ENCODE measurements around the gene LCP1. TPM values are rescaled to one million over a fixed set of nuclear protein-coding genes. Genes with fewer than 3 reads are reported as not detected.

LCP1 gene
- total RNA-seq, 1 donor from 2014 or later: 234 TPM

DNA sequence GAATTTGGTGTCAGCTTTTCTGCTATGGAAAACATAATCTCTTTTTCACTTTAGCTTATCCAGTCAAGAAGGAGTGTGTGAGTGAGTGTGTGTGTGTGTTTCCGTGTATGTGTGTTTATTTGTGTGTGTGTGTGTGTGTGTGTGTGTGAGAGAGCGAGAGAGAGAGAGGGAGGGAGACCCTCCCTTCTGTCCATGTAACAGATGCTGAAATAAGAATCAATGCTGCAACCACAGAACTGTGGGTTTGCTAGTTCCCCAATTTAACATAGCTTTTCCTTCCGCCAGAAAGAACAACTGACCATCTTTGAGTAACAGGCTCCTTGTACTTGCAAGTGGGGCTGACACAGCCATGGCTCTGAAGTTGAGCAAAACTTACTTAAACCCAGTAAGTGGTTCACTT lies 5.2 kb downstream of the LCP1 start:
- peak overlapping the region; percentile 40 for H3K4me3 ChIP-seq
- peak overlapping the region; percentile 55 for H3K27ac ChIP-seq
- no peaks in the 10 kb centered on the region for H3K36me3 ChIP-seq
- H3K9me3 ChIP-seq: no peaks in the 10 kb centered on the region
- no peak for DNase-seq
- ATAC-seq: peak; percentile 79
- peaks cover 12% of the 10 kb centered on the region for H3K4me1 ChIP-seq
- TF ChIP-seq, protein P1, sequence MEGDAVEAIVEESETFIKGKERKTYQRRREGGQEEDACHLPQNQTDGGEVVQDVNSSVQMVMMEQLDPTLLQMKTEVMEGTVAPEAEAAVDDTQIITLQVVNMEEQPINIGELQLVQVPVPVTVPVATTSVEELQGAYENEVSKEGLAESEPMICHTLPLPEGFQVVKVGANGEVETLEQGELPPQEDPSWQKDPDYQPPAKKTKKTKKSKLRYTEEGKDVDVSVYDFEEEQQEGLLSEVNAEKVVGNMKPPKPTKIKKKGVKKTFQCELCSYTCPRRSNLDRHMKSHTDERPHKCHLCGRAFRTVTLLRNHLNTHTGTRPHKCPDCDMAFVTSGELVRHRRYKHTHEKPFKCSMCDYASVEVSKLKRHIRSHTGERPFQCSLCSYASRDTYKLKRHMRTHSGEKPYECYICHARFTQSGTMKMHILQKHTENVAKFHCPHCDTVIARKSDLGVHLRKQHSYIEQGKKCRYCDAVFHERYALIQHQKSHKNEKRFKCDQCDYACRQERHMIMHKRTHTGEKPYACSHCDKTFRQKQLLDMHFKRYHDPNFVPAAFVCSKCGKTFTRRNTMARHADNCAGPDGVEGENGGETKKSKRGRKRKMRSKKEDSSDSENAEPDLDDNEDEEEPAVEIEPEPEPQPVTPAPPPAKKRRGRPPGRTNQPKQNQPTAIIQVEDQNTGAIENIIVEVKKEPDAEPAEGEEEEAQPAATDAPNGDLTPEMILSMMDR (IDR thresholded peaks at IDR 0.05): no peak
- no peaks in the 10 kb centered on the region for H3K27me3 ChIP-seq
- intact Hi-C loops (cut with DNase I): no loop called here

DNA sequence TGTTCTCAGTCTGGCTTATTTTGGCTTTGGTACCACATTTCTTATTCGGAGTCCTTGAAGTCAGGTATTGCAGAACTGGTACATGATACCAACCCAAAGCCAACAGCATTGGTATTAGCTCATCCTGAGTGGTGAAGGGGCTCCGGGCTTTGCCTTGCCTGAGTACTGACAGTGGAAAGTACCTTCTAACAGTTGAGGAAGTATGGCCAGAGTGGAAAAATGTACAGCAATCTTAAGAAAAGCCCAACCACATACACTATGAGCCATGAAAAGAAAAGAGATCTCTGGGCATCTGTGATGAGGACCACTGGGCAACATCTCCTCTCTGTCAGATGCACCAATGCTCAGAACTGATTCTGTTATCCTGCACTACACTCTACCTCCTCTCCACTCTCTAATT lies 8.3 kb downstream of the LCP1 start:
- H3K27ac ChIP-seq: no peak overlapping the region
- DNase-seq (no peak), ATAC-seq (peak; percentile 7)

DNA sequence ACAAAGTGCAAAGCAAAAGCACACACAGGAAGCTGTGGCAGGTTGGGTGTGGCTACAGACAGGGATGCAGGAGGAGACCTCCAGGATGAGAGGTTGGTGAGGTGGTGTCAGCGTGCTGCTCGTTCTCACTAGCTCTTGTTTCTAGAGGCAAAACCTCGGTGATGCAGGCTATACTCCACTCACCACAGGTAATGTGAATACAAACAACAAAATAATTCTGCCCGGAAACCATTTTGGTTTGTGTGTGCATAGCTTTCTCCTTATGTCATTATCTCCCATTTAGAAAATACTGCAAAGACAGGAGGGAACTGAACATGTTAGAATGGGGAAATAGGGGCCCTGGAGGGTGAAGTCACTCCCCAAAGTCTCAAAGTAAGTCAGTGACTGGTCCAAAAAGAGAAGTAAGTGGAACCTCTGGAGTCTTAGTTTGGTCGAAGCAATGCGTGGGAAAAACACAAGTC lies 9.4 kb downstream of the LCP1 start:
- H3K9me3 ChIP-seq: no peaks in the 10 kb centered on the region
- H3K36me3 ChIP-seq: peaks cover 6% of the 10 kb centered on the region
- intact Hi-C loops (cut with DNase I): no loop called here
- H3K4me1 ChIP-seq: peaks cover 31% of the 10 kb centered on the region
- TF ChIP-seq, protein P1 (IDR thresholded peaks at IDR 0.05): no peak
- no peak overlapping the region for H3K4me3 ChIP-seq
- H3K27me3 ChIP-seq: no peaks in the 10 kb centered on the region
- no peak for DNase-seq
- peak; percentile 62 for ATAC-seq
- no peak overlapping the region for H3K27ac ChIP-seq

More for the DNA sequence above, 8.3 kb downstream of the LCP1 start:
- Histone ChIP-seq H3K4me1 (peaks cover 36% of the 10 kb centered on the region), H3K36me3 (peaks cover 6% of the 10 kb centered on the region), H3K9me3 (no peaks in the 10 kb centered on the region), H3K27me3 (no peaks in the 10 kb centered on the region), H3K4me3 (no peak overlapping the region)
- intact Hi-C loops (cut with DNase I): no loop called here
- TF ChIP-seq, protein P1 (IDR thresholded peaks at IDR 0.05): no peak

DNA sequence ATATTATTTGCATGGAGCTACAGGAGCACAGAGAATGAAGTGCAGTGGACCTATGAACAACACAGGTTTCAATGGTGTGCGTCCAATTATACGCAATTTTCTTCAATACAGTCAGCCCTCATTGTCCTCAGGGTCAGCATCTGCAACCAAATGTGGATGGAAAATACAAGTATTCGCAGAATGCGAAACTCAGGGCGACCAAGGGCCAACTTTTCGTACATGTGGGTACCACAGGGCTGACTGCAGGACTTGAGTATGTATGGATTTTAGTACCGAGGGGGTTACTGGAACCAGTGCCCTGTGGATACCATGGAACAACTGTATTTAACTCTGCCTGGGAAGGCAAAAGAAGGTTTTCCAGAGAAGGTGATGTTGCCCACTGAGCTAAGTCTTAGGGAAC lies 10.2 kb downstream of the LCP1 start:
- TF ChIP-seq, protein P1 (IDR thresholded peaks at IDR 0.05): no peak
- no peaks in the 10 kb centered on the region for H3K27me3 ChIP-seq
- no peak overlapping the region for H3K4me3 ChIP-seq
- intact Hi-C loops (cut with DNase I): no loop called here
- H3K9me3 ChIP-seq: no peaks in the 10 kb centered on the region
- H3K27ac ChIP-seq: no peak overlapping the region
- H3K4me1 ChIP-seq: peaks cover 36% of the 10 kb centered on the region
- peaks cover 6% of the 10 kb centered on the region for H3K36me3 ChIP-seq
- no peak for ATAC-seq
- no peak for DNase-seq

DNA sequence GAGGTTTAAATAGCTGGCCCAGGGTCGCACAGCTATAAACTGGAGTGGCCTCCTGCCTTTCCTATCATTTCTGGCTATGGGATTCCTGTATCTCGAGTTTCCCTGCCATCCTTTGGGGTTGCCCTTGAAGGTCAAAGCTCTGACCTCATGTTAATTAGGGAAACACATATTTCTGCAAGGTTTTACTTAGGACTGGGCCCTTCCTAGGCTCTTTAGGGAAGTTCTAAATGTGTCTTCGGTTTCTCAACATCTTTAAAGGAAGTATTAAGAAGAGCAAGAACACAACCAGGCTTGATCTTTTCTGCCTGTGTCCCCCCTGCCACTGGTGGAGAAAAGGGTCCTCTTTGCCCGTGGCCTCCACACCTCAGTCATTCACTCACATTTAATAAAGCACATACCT lies 10.8 kb downstream of the LCP1 start:
- Histone ChIP-seq H3K4me3 (no peak overlapping the region), H3K36me3 (peaks cover 6% of the 10 kb centered on the region), H3K27me3 (no peaks in the 10 kb centered on the region), H3K9me3 (no peaks in the 10 kb centered on the region), H3K4me1 (peaks cover 36% of the 10 kb centered on the region), H3K27ac (no peak overlapping the region)
- peak; percentile 62 for ATAC-seq
- TF ChIP-seq, protein P1 (IDR thresholded peaks at IDR 0.05): no peak
- DNase-seq: no peak
- intact Hi-C loops (cut with DNase I): no loop called here

DNA sequence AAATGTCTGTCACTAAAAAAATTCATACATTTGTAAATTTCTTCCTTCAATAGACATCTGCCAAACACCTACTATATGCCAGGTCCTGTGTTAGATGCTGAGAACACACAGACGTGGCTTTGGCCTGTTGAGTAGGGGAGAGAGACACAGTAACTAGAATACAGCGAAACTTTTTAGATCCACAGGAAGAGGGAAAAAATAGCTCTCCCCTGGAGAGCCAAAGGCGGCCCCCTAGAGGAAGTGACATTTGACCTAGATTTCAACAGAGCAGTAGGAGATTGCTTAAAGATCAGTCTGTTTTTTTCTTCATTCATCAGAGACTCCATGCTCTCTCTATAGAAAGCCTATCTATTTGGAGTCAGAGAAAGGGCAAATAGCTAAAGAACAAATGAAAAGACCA lies 11.3 kb downstream of the LCP1 start:
- no peak overlapping the region for H3K4me3 ChIP-seq
- DNase-seq (no peak), ATAC-seq (no peak)
- peaks cover 6% of the 10 kb centered on the region for H3K36me3 ChIP-seq
- intact Hi-C loops (cut with DNase I): no loop called here
- TF ChIP-seq, protein P1 (IDR thresholded peaks at IDR 0.05): no peak
- H3K27ac ChIP-seq: no peak overlapping the region
- H3K27me3 ChIP-seq: no peaks in the 10 kb centered on the region
- no peaks in the 10 kb centered on the region for H3K9me3 ChIP-seq
- peaks cover 36% of the 10 kb centered on the region for H3K4me1 ChIP-seq
